CD4-positive, alpha-beta T cell (primary cell): Measurements from ENCODE around the gene AFF3. TPM values are rescaled to one million over a fixed set of nuclear protein-coding genes. Genes with fewer than 3 reads are reported as not detected.

Experiments used
- ATAC-seq: fragments of 200-7000 bp; cut with Tn5 transposase; one replicate; pipeline ENCODE4 v1.10.0; 2022; ENCODE audit warnings: mild to moderate bottlenecking; ENCODE audit not compliant: poor library complexity
- CTCF ChIA-PET: fragments of 350-600 bp; sonication (Branson Sonifier 250); formaldehyde crosslinking; loops from one replicate; lab custom pipeline; 2021; ENCODE audit warnings: antibody characterized with exemption, inconsistent platforms; lab: Charles Lee
- POLR2A ChIA-PET: fragments of 350-600 bp; sonication (Branson Sonifier 250); formaldehyde crosslinking; loops from one replicate; lab custom pipeline; 2021; ENCODE audit warnings: antibody characterized with exemption, inconsistent platforms; lab: Charles Lee
- DNase-seq, 14 experiments: peaks; one replicate each; pipeline ENCODE4 v3.0.0-alpha.2; 2013 to 2020; ENCODE audit warnings: mixed read lengths in 2 of 14
- H3K27ac ChIP-seq, 2 donors: one replicate each; pipeline versions ENCODE4 v1.5.1 to v1.7.0; 2013; ENCODE audit warnings: low read length in 2 of 2, low read depth in 1 of 2, mild to moderate bottlenecking in 1 of 2
- H3K27me3 ChIP-seq, 2 experiments: 1 replicate in 1 of 2; 2 replicates in 1 of 2; pipeline versions ENCODE4 v1.6.1 to v1.7.0; 2013; ENCODE audit warnings: low read length in 2 of 2, control low read depth in 1 of 2, mild to moderate bottlenecking in 1 of 2, moderate library complexity in 1 of 2; ENCODE audit not compliant: insufficient read depth in 2 of 2, control insufficient read depth in 1 of 2
- H3K36me3 ChIP-seq: one replicate; pipeline ENCODE4 v1.6.1; 2013; ENCODE audit warnings: low read length, control low read depth; ENCODE audit not compliant: insufficient read depth
- H3K4me1 ChIP-seq: one replicate; pipeline ENCODE4 v1.6.1; 2013; ENCODE audit warnings: low read length, control low read depth; ENCODE audit not compliant: insufficient read depth
- H3K4me3 ChIP-seq: one replicate; pipeline ENCODE4 v1.5.1; 2013; ENCODE audit warnings: mild to moderate bottlenecking, low read length, moderate library complexity
- H3K9me3 ChIP-seq, 2 experiments: 1 replicate in 1 of 2; 2 replicates in 1 of 2; pipeline versions ENCODE4 v1.6.1 to v1.7.0; 2013; ENCODE audit warnings: low read length in 2 of 2, mild to moderate bottlenecking in 2 of 2, control low read depth in 1 of 2, moderate library complexity in 1 of 2; ENCODE audit not compliant: control insufficient read depth in 1 of 2, insufficient read depth in 1 of 2
- H3K27ac Mint-ChIP-seq: one replicate; pipeline ENCODE4 v1.8.0; 2020; ENCODE audit warnings: mixed read lengths
- H3K27me3 Mint-ChIP-seq: one replicate; pipeline ENCODE4 v1.8.0; 2021; ENCODE audit warnings: mixed read lengths
- H3K36me3 Mint-ChIP-seq: one replicate; pipeline ENCODE4 v1.8.0; 2021; ENCODE audit warnings: low read depth, mixed read lengths
- H3K4me1 Mint-ChIP-seq: one replicate; pipeline ENCODE4 v1.8.0; 2021; ENCODE audit warnings: low read depth, mixed read lengths
- H3K4me3 Mint-ChIP-seq: one replicate; pipeline ENCODE4 v1.8.0; 2020; ENCODE audit warnings: mild to moderate bottlenecking, mixed read lengths
- H3K9me3 Mint-ChIP-seq: one replicate; pipeline ENCODE4 v1.8.0; 2020; ENCODE audit warnings: mixed read lengths
- CTCF ChIP-seq: fragments of 200-600 bp; IDR thresholded peaks from one replicate; pipeline ENCODE4 v1.8.0; 2022; ENCODE audit warnings: antibody characterized with exemption, mild to moderate bottlenecking
- intact Hi-C, 2 experiments: fragments of 100-400 bp; cut with DNase I in 1 of 2; cut with micrococcal nuclease in 1 of 2; formaldehyde crosslinking; loops; one replicate each; pipeline versions ENCODE4 v1.15.1 to v1.9.0; 2023 to 2025; cut with DNase I, micrococcal nuclease
- total RNA-seq, 174 experiments: library from RNA in 2 of 174; stranded (reverse) in 2 of 174; gene quantifications; one replicate each; pipeline ENCODE4 v1.2.3 and lab custom pipeline; 2021 to 2026

The AFF3 gene
- total RNA-seq, 2 experiments from 2014 or later = 15.4 to 15.7 TPM

DNA sequence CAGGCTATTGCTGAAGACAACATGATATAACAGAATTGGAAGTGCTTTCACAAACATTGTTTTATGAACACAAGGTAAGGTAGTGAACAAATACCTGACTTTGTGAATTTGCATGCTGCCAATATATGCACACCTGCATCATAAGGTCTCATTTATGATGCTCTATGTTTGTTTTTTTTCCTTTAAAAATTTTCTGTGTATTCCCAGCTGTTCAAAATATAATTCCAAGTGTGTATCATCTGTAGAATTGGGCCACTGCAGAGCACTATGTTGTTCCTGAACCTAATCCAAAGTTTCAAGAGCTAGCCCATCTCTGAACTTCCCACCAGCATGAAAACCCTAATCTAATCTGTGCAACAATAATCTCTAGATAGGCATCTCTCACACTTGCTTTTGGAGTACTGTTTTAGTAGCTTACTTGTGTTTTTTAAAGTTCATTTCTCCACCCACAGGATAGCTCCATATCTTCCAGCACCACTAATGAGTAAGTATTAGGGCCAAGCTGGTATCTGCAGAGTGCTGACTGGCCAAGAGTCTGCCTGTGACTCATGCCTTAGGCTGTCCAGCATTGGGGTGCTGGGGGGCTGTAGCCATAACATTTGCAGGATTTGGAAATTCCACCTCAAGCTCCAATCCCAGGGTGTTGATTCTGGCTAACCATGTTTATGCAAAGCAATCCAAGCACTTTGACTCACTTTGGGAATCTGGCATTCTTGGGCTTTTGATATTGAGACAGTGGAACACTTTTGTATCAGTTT lies 444.4 kb downstream of the AFF3 start:
- H3K4me1 ChIP-seq = no peaks in the 10 kb centered on the region
- peaks cover 11% of the 10 kb centered on the region for H3K4me1 Mint-ChIP-seq
- H3K4me3 ChIP-seq = no peak overlapping the region
- DNase-seq (no peak), ATAC-seq (no peak)
- CTCF ChIA-PET = no interaction called here
- no peaks in the 10 kb centered on the region for H3K27me3 Mint-ChIP-seq
- H3K9me3 Mint-ChIP-seq = no peaks in the 10 kb centered on the region
- no peaks in the 10 kb centered on the region for H3K9me3 ChIP-seq
- no peak overlapping the region for H3K4me3 Mint-ChIP-seq
- POLR2A ChIA-PET = no interaction called here
- H3K27ac Mint-ChIP-seq = no peak overlapping the region
- intact Hi-C loops = no loop called here
- H3K36me3 ChIP-seq = no peaks in the 10 kb centered on the region
- H3K27ac ChIP-seq = no peak overlapping the region
- H3K27me3 ChIP-seq = no peaks in the 10 kb centered on the region
- TF ChIP-seq CTCF = no peak
- no peaks in the 10 kb centered on the region for H3K36me3 Mint-ChIP-seq

- H3K4me1 Mint-ChIP-seq = no peaks in the 10 kb centered on the region
Measured at GRCh38 chr2:99695944-99696253, 446.5 kb downstream of the AFF3 start.

DNA sequence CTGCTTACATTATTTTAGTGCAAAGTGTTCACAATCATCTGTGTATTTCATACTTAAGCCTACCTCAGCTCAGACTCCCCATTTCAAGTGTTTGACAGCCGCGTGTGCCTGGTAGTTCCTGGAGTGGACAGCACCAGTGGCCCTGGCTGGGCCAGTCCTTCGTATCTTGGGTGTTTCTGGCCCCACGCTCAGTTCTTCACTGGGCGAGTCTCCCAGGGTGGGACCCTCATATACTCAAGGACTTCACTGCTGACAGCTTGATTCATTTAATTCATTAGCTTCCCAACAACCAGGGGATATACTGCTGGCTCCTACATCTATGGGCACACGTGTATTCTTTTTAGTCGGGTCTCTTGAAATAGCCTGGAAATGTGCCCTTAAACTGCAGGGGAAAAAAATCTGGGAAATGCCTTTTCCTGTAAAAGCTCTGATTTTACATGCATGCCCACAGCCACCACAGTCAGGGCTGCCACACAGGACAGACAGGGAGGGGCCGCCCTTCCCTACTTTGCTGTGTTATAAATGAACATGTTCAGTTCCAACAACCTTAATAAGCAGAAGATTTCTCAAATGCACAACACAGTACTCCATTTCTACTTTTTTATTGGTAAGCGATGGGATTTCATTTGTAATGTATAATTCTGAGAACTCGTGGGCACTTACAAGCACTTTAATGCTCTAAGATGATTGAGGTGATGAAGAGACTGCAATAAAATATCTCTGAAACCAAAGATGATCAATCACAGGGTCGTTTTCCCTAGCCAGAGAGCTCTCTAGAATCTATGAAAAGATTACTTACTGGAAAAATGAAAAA lies 447.1 kb downstream of the AFF3 start:
- no peak overlapping the region for H3K27ac Mint-ChIP-seq

More at GRCh38 chr2:99695944-99696253, 446.5 kb downstream of the AFF3 start:
- Histone ChIP-seq H3K27ac (no peak overlapping the region), H3K36me3 (no peaks in the 10 kb centered on the region), H3K27me3 (no peaks in the 10 kb centered on the region), H3K4me3 (no peak overlapping the region), H3K4me1 (no peaks in the 10 kb centered on the region), H3K9me3 (no peaks in the 10 kb centered on the region)
- ChIA-PET POLR2A (no interaction called here), CTCF (interaction anchor here (0.7 kb wide), 1 partner anchor 97 kb away, joined by 3 read pairs; no protein-coding TSS in a partner anchor)
- no peak for TF ChIP-seq CTCF
- intact Hi-C loops = no loop called here
- Mint-ChIP-seq H3K27me3 (no peaks in the 10 kb centered on the region), H3K4me3 (no peak overlapping the region), H3K36me3 (no peaks in the 10 kb centered on the region), H3K27ac (no peak overlapping the region), H3K9me3 (no peaks in the 10 kb centered on the region)
- ATAC-seq = no peak
- no peak for DNase-seq

More for the DNA sequence above, 447.1 kb downstream of the AFF3 start:
- H3K9me3 ChIP-seq = no peaks in the 10 kb centered on the region
- no peaks in the 10 kb centered on the region for H3K27me3 Mint-ChIP-seq
- no peak overlapping the region for H3K27ac ChIP-seq
- POLR2A ChIA-PET = no interaction called here
- H3K36me3 Mint-ChIP-seq = no peaks in the 10 kb centered on the region
- no peak for DNase-seq
- intact Hi-C loops = no loop called here
- H3K4me3 Mint-ChIP-seq = no peak overlapping the region
- H3K4me3 ChIP-seq = no peak overlapping the region
- no peak for ATAC-seq
- H3K4me1 Mint-ChIP-seq = no peaks in the 10 kb centered on the region
- no peaks in the 10 kb centered on the region for H3K36me3 ChIP-seq
- H3K9me3 Mint-ChIP-seq = no peaks in the 10 kb centered on the region
- TF ChIP-seq CTCF = no peak
- H3K4me1 ChIP-seq = no peaks in the 10 kb centered on the region
- no peaks in the 10 kb centered on the region for H3K27me3 ChIP-seq
- CTCF ChIA-PET = interaction anchor here (0.7 kb wide), 1 partner anchor 97 kb away, joined by 3 read pairs; no protein-coding TSS in a partner anchor
